Glomerular visceral epithelial cell (primary cell): ENCODE measurements around the gene AHCYL1.
"Not testable (repeated sequence)": the region's sequence is repeated elsewhere in the genome, so short reads cannot be mapped to it uniquely, and the experiment has no call there.

Experiments used
- DNase-seq: peaks from one replicate; pipeline ENCODE4 v3.0.0-alpha.2; 2016; ENCODE audit errors: extremely low spot score

Gene AHCYL1

GRCh38 chr1:109997204-109997866 lies 12.8 kb downstream of the AHCYL1 start:
- no peak for DNase-seq

GRCh38 chr1:109997867-109998229 lies 13.3 kb downstream of the AHCYL1 start:
- no peak for DNase-seq

GRCh38 chr1:110002695-110003094 lies 18.1 kb downstream of the AHCYL1 start:
- no peak for DNase-seq

- DNase-seq, result peak; percentile 96
Observed at GRCh38 chr1:110003747-110004428, 19.3 kb downstream of the AHCYL1 start.

- no peak for DNase-seq
Observed at GRCh38 chr1:110004583-110004982, 20.0 kb downstream of the AHCYL1 start.

- DNase-seq, result no peak
Observed at GRCh38 chr1:110005971-110006370, 21.4 kb downstream of the AHCYL1 start.

GRCh38 chr1:110006516-110006915 lies 22.0 kb downstream of the AHCYL1 start:
- no peak for DNase-seq

GRCh38 chr1:110007046-110007830 lies 22.7 kb downstream of the AHCYL1 start:
- DNase-seq, result no peak

- no peak for DNase-seq
Observed at GRCh38 chr1:110008971-110009565, 24.5 kb downstream of the AHCYL1 start.

GRCh38 chr1:110011527-110012041 lies 27.0 kb downstream of the AHCYL1 start:
- DNase-seq, result peak; percentile 64

- no peak for DNase-seq
Observed at GRCh38 chr1:110012100-110012780, 27.7 kb downstream of the AHCYL1 start.

GRCh38 chr1:110017792-110018191 lies 33.2 kb downstream of the AHCYL1 start:
- DNase-seq, result no peak

GRCh38 chr1:110018396-110018795 lies 33.8 kb downstream of the AHCYL1 start:
- no peak for DNase-seq

GRCh38 chr1:110019770-110020169 lies 35.2 kb downstream of the AHCYL1 start:
- no peak for DNase-seq

- DNase-seq, result no peak
Observed at GRCh38 chr1:110021285-110021684, 36.7 kb downstream of the AHCYL1 start.

- DNase-seq, result no peak
Observed at GRCh38 chr1:110024613-110025012, 40.0 kb downstream of the AHCYL1 start.

- DNase-seq, result not testable (repeated sequence)
Observed at GRCh38 chr1:110030687-110031086, 46.1 kb downstream of the AHCYL1 start.

GRCh38 chr1:110032327-110032726 lies 47.8 kb downstream of the AHCYL1 start:
- no peak for DNase-seq

GRCh38 chr1:110033421-110033820 lies 48.9 kb downstream of the AHCYL1 start:
- no peak for DNase-seq

- DNase-seq, result no peak
Observed at GRCh38 chr1:110034040-110034450, 49.5 kb downstream of the AHCYL1 start.

GRCh38 chr1:110034451-110035235 lies 50.1 kb downstream of the AHCYL1 start, which contains the start of gene STRIP1:
TSS of gene STRIP1 (plus strand) at chr1:110034624. CDS start at chr1:110034638, 14 bp downstream.
- DNase-seq, result peak; percentile 95
